SHP77 treated with DMSO at 0.1 percent for 48 hours (cell line): ENCODE measurements around the gene OS9.
"Not testable (repeated sequence)": the region's sequence is repeated elsewhere in the genome, so short reads cannot be mapped to it uniquely, and the experiment has no call there.

ENCODE experiments used
- DNase-seq: peaks from one replicate; lab custom pipeline; 2025; lab: John Stamatoyannopoulos, UW

Gene OS9

DNA sequence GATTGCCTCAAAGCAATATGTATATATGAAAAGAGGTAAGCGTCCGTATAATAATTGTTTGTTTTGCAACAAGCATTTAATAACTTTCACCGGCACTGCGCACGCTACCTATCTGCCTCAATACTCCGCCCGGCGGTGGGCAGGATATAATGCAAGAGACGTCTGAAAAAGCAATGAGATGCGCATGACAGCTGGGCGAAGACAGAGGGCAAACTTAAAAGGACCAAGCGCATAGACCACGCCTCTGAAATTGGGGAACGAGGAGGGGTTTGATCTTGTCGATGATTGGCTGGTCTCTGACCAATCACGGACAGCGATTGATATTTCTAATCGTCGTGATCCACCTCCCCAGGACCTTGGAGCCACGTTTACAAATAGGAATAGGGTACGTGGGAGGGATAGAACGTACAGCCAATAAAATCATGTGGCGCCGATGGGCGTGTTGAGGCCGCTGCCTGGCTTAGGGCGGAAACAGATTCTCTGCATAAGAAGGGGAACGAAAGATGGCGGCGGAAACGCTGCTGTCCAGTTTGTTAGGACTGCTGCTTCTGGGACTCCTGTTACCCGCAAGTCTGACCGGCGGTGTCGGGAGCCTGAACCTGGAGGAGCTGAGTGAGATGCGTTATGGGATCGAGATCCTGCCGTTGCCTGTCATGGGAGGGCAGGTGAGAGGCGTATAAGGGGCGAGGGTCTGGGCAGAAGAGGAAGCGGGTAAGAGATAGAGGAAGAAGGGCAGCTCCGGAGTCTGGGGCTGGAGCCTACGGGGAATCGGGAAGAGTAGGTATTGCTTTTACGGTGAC, at the start of gene OS9:
TSS of gene OS9 (plus strand) at position 474 of the 800 bp plus-strand sequence. CDS start at position 504, 30 bp downstream.
- peak; percentile 100 for DNase-seq

- DNase-seq, result not testable (repeated sequence)
These were observed 47.8 kb upstream of the OS9 start for GRCh38 chr12:57645990-57646658.

DNA sequence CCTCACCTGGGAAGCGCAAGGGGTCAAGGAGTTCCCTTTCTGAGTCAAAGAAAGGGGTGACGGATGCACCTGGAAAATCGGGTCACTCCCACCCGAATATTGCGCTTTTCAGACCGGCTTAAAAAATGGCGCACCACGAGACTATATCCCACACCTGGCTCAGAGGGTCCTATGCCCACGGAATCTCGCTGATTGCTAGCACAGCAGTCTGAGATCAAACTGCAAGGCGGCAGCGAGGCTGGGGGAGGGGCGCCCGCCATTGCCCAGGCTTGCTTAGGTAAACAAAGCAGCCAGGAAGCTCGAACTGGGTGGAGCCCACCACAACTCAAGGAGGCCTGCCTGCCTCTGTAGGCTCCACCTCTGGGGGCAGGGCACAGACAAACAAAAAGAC, 47.3 kb upstream of the OS9 start:
- DNase-seq, result not testable (repeated sequence)

DNA sequence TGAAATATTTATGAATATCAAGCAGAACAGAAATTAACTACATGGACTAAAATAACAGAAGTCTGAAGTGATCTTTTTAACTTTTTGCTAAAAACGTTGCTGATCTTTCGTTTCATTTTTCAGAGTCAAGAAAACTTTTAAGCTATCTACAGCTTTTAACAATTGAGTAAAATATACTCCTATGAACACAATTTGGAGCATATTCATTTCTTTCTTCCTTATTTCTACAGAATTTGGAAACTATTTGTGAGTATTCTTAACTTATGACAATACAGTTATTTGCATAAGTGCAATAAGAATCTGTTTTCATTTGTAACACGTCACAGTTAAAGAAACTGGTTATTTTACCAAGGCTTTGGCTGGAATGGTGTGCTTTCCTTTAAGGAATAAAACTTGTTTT, 39.9 kb upstream of the OS9 start:
- DNase-seq, result no peak

GRCh38 chr12:57655541-57656240, 38.2 kb upstream of the OS9 start:
- no peak for DNase-seq

DNA sequence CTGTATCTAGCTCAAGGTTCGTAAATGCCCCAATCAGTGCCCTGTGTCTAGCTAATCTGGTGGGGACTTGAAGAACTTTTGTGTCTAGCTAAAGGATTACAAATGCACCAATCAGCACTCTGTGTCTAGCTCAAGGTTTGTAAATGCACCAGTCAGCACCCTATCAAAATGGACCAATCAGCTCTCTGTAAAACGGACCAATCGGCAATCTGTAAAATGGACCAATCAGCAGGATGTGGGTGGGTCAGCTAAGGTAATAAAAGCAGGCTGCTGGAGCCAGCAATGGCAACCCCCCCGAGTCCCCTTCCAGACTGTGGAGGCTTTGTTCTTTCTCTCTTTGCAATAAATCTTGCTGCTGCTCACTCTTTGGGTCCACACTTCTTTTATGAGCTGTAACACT, 37.5 kb upstream of the OS9 start:
- DNase-seq, result not testable (repeated sequence)

- DNase-seq, result no peak
These were observed 36.2 kb upstream of the OS9 start for GRCh38 chr12:57657744-57658143.

GRCh38 chr12:57658890-57659289, 35.0 kb upstream of the OS9 start:
- no peak for DNase-seq

DNA sequence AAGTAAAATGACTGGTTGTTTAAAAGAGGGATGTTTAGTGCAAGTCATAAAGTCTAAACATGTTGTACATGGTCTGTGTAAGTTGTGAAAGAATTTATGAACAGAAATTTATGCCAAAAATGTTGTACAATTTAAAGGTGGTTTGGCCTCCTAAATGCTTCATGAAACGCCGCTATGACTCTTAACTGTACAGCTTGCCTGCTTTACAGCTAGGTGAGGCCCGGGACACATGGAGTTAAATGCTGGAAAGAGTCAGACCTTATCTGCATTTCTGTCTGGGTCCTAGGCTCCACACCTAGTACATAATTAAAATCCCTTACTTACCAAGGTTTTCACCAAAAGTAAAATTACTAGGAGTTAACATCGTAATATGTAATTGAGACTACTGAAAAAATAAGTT, 32.6 kb upstream of the OS9 start:
- no peak for DNase-seq

DNA sequence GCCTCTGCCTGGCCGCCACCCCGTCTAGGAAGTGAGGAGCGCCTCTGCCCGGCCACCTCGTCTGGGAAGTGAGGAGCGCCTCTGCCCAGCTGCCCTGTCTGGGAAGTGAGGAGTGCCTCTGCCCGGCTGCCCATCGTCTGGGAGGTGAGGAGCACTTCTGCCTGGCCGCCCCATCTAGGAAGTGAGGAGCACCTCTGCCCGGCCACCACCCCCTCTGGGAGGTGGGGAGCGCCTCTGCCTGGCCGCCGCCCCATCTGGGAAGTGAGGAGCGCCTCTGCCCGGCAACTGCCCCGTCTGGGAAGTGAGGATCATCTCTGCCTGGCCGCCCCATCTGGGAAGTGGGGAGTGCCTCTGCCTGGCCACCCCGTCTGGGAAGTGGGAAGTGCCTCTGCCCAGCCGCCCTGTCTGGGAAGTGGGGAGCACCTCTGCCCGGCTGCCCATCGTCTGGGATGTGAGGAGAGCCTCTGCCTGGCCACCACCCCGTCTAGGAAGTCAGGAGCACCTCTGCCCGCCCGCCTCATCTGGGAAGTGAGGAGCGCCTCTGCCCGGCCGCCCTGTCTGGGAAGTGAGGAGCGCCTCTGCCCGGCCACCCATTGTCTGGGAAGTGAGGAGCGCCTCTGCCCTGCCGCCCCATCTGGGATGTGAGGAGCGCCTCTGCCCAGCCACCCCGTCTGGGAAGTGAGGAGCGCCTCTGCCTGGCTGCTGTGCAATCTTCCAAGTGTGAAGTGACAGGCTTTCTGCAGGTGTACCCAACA, 28.7 kb upstream of the OS9 start:
- DNase-seq, result not testable (repeated sequence)

GRCh38 chr12:57666897-57667296, 27.0 kb upstream of the OS9 start:
- DNase-seq, result no peak

GRCh38 chr12:57669691-57670090, 24.2 kb upstream of the OS9 start:
- not testable (repeated sequence) for DNase-seq

DNA sequence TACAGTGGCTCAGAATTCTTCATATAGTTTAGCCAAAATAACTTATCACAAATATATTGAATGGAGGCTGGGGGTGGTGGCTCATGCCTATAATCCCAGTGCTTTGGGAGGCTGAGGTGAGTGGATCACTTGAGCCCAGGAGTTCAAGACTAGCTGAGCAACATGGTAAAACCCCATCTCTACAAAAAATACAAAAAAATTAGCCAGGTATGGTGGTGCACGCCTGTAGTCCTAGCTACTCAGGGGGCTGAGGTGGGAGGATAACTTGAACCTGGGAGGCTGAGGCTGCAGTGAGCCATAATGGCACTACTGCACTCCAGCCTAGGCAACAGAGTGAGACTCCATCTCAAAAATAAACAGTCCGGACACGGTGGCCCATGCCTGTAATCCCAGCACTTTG, 22.1 kb upstream of the OS9 start:
- DNase-seq, result not testable (repeated sequence)

DNA sequence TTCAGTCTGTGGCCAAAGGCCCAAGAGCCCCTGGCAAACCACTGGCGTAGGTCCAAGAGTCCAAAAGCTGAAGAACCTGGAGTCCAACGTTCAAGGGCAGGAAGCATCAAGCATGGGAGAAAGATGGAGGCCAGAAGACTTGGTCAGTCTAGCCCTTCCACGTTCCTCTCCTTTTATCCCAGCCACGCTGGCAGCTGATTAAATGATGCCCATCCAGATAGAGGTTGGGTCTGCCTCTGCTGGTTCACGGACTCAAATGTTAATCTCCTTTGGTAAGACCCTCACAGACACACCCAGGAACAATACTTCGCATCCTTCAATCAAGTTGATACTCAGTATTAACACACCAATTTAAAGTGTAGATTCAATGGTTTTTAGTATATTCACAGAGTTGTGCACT, 21.1 kb upstream of the OS9 start:
- DNase-seq, result no peak

DNA sequence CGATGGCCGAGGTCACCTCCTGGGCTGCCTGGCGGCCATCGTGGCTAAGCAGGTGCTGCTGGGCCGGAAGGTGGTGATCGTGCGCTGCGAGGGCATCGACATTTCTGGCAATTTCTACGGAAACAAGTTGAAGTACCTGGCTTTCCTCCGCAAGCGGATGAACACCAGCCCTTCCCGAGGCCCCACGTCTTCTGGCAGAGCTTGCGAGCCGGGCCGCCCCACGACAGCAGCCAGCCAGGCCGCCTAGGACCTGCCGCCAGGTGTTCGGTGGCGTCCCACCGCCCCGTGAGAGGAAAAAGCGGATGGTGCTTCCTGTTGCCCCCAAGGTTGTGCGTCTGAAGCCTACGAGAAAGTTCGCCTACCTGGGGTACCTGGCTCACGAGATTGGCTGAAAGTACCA, 19.2 kb upstream of the OS9 start:
- DNase-seq, result no peak

- DNase-seq, result not testable (repeated sequence)
These were observed 16.0 kb upstream of the OS9 start for GRCh38 chr12:57677947-57678346.

- no peak for DNase-seq
These were observed 14.2 kb upstream of the OS9 start for GRCh38 chr12:57679697-57680096.

GRCh38 chr12:57687862-57688261, 6.1 kb upstream of the OS9 start:
- DNase-seq, result no peak

GRCh38 chr12:57688931-57689330, 5.0 kb upstream of the OS9 start:
- no peak for DNase-seq

DNA sequence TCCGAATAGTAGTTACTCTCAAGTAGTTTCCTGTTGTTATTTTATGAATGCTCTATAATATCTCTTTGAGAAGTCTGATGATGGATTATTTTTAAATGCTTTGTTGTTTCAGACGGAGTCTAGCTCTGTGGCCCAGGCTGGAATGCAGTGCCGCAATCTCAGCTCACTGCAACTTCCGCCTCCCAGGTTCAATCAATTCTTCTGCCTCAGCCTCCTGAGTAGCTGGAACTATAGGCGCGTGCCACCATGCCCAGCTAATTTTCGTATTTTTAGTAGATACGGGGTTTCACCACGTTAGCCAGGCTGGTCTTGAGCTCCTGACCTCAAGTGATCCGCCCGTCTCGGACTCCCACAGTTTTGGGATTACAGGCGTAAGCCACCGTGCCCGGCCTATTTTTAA, 1.4 kb upstream of the OS9 start:
- no peak for DNase-seq

GRCh38 chr12:57693317-57693658, 644 bp upstream of the OS9 start:
- no peak for DNase-seq

GRCh38 chr12:57694459-57695019, 607 bp downstream of the OS9 start:
- no peak for DNase-seq
